Activated CD4-positive, alpha-beta T cell treated with anti-CD3 and anti-CD28 coated beads, Interleukin-2, amount 10 ng/mL, durations not matched to agents 7 days and 5 days (primary cell): ENCODE data around the gene SGCB. TPM values are rescaled to one million over a fixed set of nuclear protein-coding genes. Genes with fewer than 3 reads are reported as not detected.

Experiments used
- CTCF ChIA-PET: fragments of 350-600 bp; sonication (Branson Sonifier 250); formaldehyde crosslinking; loops from one replicate; lab custom pipeline; 2021; ENCODE audit warnings: antibody characterized with exemption; lab: Charles Lee
- POLR2A ChIA-PET: fragments of 350-600 bp; sonication (Branson Sonifier 250); formaldehyde crosslinking; loops from one replicate; lab custom pipeline; 2021; ENCODE audit warnings: antibody characterized with exemption; lab: Charles Lee
- DNase-seq: peaks from one replicate; pipeline ENCODE4 v3.0.0-alpha.2; 2020
- H3K27ac Mint-ChIP-seq: one replicate; pipeline ENCODE4 v1.8.0; 2021; ENCODE audit warnings: mild to moderate bottlenecking, moderate library complexity, mixed read lengths
- H3K27me3 Mint-ChIP-seq: one replicate; pipeline ENCODE4 v1.8.0; 2021; ENCODE audit warnings: mixed read lengths
- H3K36me3 Mint-ChIP-seq: one replicate; pipeline ENCODE4 v1.8.0; 2021; ENCODE audit warnings: low read depth, mixed read lengths
- H3K4me1 Mint-ChIP-seq: one replicate; pipeline ENCODE4 v1.8.0; 2021; ENCODE audit warnings: mixed read lengths
- H3K4me3 Mint-ChIP-seq: one replicate; pipeline ENCODE4 v1.8.0; 2021; ENCODE audit warnings: mild to moderate bottlenecking, moderate library complexity, mixed read lengths
- H3K9me3 Mint-ChIP-seq: one replicate; pipeline ENCODE4 v1.8.0; 2021; ENCODE audit warnings: mixed read lengths
- total RNA-seq, 2 experiments: library from RNA; stranded (reverse); gene quantifications; one replicate each; pipeline ENCODE4 v1.2.3, GENCODE V29; 2021

SGCB gene
- total RNA-seq, 2 experiments from 2014 or later = 14.2 to 15.2 TPM

DNA sequence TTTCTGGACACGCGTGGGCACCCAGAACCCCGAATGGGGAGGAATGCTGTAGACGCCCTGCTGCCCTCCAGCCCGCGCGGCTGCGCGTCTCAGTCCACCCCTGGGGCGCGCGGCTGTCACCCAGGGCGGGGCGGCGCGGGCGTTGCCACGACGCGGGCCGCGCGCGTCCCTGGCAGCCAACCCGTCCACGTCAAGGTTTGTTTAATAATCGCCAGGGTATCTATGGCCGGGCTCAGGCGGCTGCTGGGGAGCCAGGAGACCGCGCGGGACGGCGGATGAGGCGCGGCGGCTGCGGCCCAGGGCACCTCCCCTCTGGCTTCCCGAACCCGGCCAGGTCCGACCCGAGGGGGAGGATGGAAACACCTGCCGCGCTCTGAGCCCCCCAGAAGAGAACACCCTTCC is 13.1 kb upstream of the SGCB start, which contains the start of gene SPATA18:
TSS of gene SPATA18 (plus strand) at position 92 of the 402 bp plus-strand sequence. CDS start 401 bp downstream, outside the sequence.
- H3K36me3 Mint-ChIP-seq = no peaks in the 10 kb centered on the region
- H3K27me3 Mint-ChIP-seq = peaks cover 69% of the 10 kb centered on the region
- DNase-seq = no peak
- POLR2A ChIA-PET = no interaction called here
- CTCF ChIA-PET = no interaction called here
- H3K27ac Mint-ChIP-seq = no peak within 1 kb of the TSS
- H3K9me3 Mint-ChIP-seq = no peaks in the 10 kb centered on the region
- H3K4me3 Mint-ChIP-seq = peak within 1 kb of the TSS; percentile 72
- H3K4me1 Mint-ChIP-seq = peaks cover 15% of the 10 kb centered on the region

DNA sequence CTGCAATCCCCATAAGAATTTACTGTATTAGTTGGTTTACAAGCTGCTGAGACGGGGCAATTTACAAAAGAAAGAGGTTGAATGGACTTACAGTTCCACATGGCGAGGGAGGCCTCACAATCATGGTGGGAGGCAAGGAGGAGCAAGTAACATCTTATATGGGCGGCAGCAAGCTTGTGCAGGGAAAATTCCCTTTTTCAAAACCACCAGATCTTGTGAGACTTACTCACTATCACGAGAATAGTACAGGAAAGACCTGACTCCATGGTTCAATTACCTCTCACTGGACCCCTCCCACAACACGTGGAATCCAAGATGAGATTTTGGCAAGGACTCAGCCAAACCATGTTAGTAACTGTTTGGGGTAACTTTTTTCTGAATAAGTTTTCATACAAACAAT is 11.2 kb upstream of the SGCB start:
- no peaks in the 10 kb centered on the region for H3K9me3 Mint-ChIP-seq
- CTCF ChIA-PET = no interaction called here
- peaks cover 61% of the 10 kb centered on the region for H3K27me3 Mint-ChIP-seq

GRCh38 chr4:52045028-52045427 is 6.9 kb upstream of the SGCB start:
- H3K9me3 Mint-ChIP-seq = no peaks in the 10 kb centered on the region
- no peaks in the 10 kb centered on the region for H3K4me1 Mint-ChIP-seq
- ChIA-PET POLR2A (no interaction called here), CTCF (no interaction called here)
- peaks cover 59% of the 10 kb centered on the region for H3K27me3 Mint-ChIP-seq
- H3K27ac Mint-ChIP-seq = no peak overlapping the region
- H3K4me3 Mint-ChIP-seq = no peak overlapping the region
- no peaks in the 10 kb centered on the region for H3K36me3 Mint-ChIP-seq
- no peak for DNase-seq

More for the DNA sequence above, 11.2 kb upstream of the SGCB start:
- Mint-ChIP-seq H3K4me3 (no peak overlapping the region), H3K27ac (no peak overlapping the region), H3K4me1 (peaks cover 15% of the 10 kb centered on the region), H3K36me3 (no peaks in the 10 kb centered on the region)
- POLR2A ChIA-PET = no interaction called here
- DNase-seq = no peak

DNA sequence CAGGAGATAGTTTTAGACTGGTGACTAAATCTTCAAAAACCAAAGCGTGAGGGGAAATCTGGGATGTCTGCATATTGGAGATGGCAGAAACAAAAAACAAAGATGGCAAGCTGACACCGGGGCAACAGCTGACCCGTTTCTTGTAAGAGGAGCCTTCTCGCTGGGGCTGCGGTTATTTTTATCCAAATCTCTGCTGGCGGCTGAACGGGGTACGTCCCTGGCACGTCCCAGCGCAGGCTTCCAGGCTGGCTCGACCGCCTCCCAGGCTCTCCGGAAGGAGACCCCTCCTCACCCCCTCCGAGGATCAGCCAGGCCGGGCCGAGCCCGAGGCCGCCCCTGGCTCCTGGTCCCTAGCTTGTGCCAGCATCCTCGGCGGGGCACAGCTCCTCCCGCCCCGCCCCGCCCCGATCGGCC is 403 bp downstream of the SGCB start:
- Mint-ChIP-seq H3K36me3 (peaks cover 10% of the 10 kb centered on the region), H3K9me3 (no peaks in the 10 kb centered on the region), H3K4me1 (peaks cover 30% of the 10 kb centered on the region), H3K27me3 (peaks cover 34% of the 10 kb centered on the region), H3K27ac (peak overlapping the region; percentile 69), H3K4me3 (peak overlapping the region; percentile 81)
- POLR2A ChIA-PET = no interaction called here
- CTCF ChIA-PET = no interaction called here
- DNase-seq = peak; percentile 20

- H3K36me3 Mint-ChIP-seq = peaks cover 12% of the 10 kb centered on the region
- ChIA-PET CTCF (interaction anchor here (1.4 kb wide), 1 partner anchor 9 kb away, joined by 4 read pairs; no protein-coding TSS in a partner anchor), POLR2A (no interaction called here)
- no peaks in the 10 kb centered on the region for H3K9me3 Mint-ChIP-seq
- DNase-seq = no peak
- H3K4me1 Mint-ChIP-seq = peaks cover 32% of the 10 kb centered on the region
- peak overlapping the region; percentile 81 for H3K4me3 Mint-ChIP-seq
- peak overlapping the region; percentile 69 for H3K27ac Mint-ChIP-seq
- H3K27me3 Mint-ChIP-seq = peaks cover 29% of the 10 kb centered on the region
Observed at GRCh38 chr4:52036886-52037530, 1.1 kb downstream of the SGCB start.

GRCh38 chr4:52035190-52035589 is 2.9 kb downstream of the SGCB start:
- Mint-ChIP-seq H3K4me3 (no peak overlapping the region), H3K27ac (no peak overlapping the region), H3K27me3 (peaks cover 14% of the 10 kb centered on the region), H3K36me3 (peaks cover 17% of the 10 kb centered on the region), H3K4me1 (peaks cover 36% of the 10 kb centered on the region), H3K9me3 (no peaks in the 10 kb centered on the region)
- CTCF ChIA-PET = interaction anchor here (0.5 kb wide), 1 partner anchor 15 kb away, joined by 3 read pairs; no protein-coding TSS in a partner anchor
- no peak for DNase-seq
- POLR2A ChIA-PET = no interaction called here

DNA sequence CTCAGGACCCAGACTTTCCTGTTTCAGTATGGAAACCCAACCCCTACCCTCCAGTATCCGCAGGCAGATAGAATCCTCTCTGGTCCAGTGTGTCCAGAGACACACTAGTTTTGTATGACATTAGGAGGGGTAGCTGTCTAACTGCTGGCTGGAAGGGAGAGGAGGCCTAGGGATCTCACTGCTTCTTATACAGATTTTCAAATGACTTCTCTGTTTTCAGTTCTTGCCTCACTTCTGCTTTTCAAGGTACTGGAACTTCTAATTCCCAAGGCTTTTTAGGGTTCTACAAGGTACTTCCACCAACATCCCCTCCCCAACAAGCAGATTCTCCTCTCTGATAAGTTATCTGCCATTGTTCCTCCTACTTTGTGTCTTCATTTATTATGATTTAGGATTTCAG is 6.1 kb downstream of the SGCB start:
- ChIA-PET CTCF (no interaction called here), POLR2A (no interaction called here)
- H3K4me3 Mint-ChIP-seq = no peak overlapping the region
- no peak overlapping the region for H3K27ac Mint-ChIP-seq
- no peaks in the 10 kb centered on the region for H3K27me3 Mint-ChIP-seq
- H3K36me3 Mint-ChIP-seq = peaks cover 29% of the 10 kb centered on the region
- no peaks in the 10 kb centered on the region for H3K9me3 Mint-ChIP-seq
- DNase-seq = no peak
- peaks cover 24% of the 10 kb centered on the region for H3K4me1 Mint-ChIP-seq

- DNase-seq = no peak
- Mint-ChIP-seq H3K27ac (no peak overlapping the region), H3K4me1 (peaks cover 6% of the 10 kb centered on the region), H3K27me3 (no peaks in the 10 kb centered on the region), H3K36me3 (peaks cover 27% of the 10 kb centered on the region), H3K4me3 (no peak overlapping the region), H3K9me3 (no peaks in the 10 kb centered on the region)
- CTCF ChIA-PET = no interaction called here
- POLR2A ChIA-PET = no interaction called here
Observed at GRCh38 chr4:52028970-52029369, 9.1 kb downstream of the SGCB start.

GRCh38 chr4:52019936-52020657 is 18.0 kb downstream of the SGCB start, which contains the start of gene LRRC66:
Gene LRRC66 (minus strand): TSS chr4:52020363. CDS start chr4:52017613, 2,750 bp downstream.
- Mint-ChIP-seq H3K27ac (no peak within 1 kb of the TSS), H3K9me3 (no peaks in the 10 kb centered on the region), H3K27me3 (no peaks in the 10 kb centered on the region), H3K36me3 (peaks cover 7% of the 10 kb centered on the region), H3K4me3 (no peak within 1 kb of the TSS), H3K4me1 (peaks cover 3% of the 10 kb centered on the region)
- ChIA-PET CTCF (no interaction called here), POLR2A (no interaction called here)
- no peak for DNase-seq

GRCh38 chr4:52017814-52018213 is 20.3 kb downstream of the SGCB start:
- H3K9me3 Mint-ChIP-seq = no peaks in the 10 kb centered on the region
- no peak overlapping the region for H3K4me3 Mint-ChIP-seq
- CTCF ChIA-PET = no interaction called here
- no peak for DNase-seq
- H3K4me1 Mint-ChIP-seq = peaks cover 3% of the 10 kb centered on the region
- no peaks in the 10 kb centered on the region for H3K36me3 Mint-ChIP-seq
- no peaks in the 10 kb centered on the region for H3K27me3 Mint-ChIP-seq
- POLR2A ChIA-PET = no interaction called here
- H3K27ac Mint-ChIP-seq = no peak overlapping the region

DNA sequence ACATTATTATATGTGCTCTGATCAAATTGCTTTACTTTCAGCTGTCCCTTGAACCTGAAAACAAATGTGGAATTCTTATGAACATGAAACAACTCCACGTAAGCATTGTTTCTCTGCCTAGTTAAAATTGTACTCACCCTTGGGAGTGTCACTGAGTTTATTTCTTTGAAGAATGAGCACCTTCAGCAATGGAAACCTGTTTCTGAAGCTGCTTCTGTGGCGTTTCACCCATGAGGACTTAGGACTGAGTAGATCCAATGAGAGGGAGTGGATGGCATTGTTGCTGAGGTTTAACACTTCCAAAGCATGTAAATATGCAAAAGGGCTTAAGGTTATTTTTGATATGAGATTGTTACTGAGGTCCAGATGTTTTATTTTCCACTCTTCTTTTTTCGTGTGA is 21.1 kb downstream of the SGCB start:
- DNase-seq = no peak
- Mint-ChIP-seq H3K4me1 (peaks cover 3% of the 10 kb centered on the region), H3K36me3 (no peaks in the 10 kb centered on the region), H3K27ac (no peak overlapping the region), H3K9me3 (no peaks in the 10 kb centered on the region), H3K4me3 (no peak overlapping the region), H3K27me3 (no peaks in the 10 kb centered on the region)
- ChIA-PET POLR2A (no interaction called here), CTCF (no interaction called here)

- Mint-ChIP-seq H3K9me3 (no peaks in the 10 kb centered on the region), H3K4me3 (no peak overlapping the region), H3K4me1 (peaks cover 3% of the 10 kb centered on the region), H3K27ac (no peak overlapping the region), H3K27me3 (no peaks in the 10 kb centered on the region), H3K36me3 (no peaks in the 10 kb centered on the region)
- ChIA-PET CTCF (no interaction called here), POLR2A (no interaction called here)
- no peak for DNase-seq
Observed at GRCh38 chr4:52015366-52015765, 22.7 kb downstream of the SGCB start.

DNA sequence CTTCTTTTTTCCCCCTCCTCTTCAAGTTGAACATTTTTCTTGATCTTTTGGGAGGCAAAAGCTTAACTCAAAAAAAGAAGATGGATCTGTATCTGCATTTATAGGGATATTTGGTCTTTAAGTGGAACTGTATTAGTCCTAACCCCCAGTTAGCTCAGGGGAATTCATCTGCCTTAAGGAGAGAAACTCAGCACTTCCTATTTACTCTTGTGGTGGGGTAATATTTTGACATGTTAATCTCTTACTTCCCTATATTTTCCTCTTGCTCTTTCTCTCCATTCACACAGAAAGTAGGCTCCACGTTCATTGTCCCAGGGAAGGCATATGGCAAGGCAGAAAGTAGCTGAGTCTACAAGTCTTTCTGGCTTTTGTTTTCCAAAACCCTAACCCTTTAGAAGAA is 23.2 kb downstream of the SGCB start:
- Mint-ChIP-seq H3K4me3 (no peak overlapping the region), H3K27me3 (no peaks in the 10 kb centered on the region), H3K27ac (no peak overlapping the region), H3K36me3 (no peaks in the 10 kb centered on the region), H3K9me3 (no peaks in the 10 kb centered on the region), H3K4me1 (peaks cover 1% of the 10 kb centered on the region)
- DNase-seq = no peak
- ChIA-PET CTCF (no interaction called here), POLR2A (no interaction called here)
